ENCODE measurements around the gene BZW1. TPM values are rescaled to one million over a fixed set of nuclear protein-coding genes. Genes with fewer than 3 reads are reported as not detected.

BZW1 gene
- total RNA-seq, 2 donors from 2014 or later = 201 to 252 TPM

GRCh38 chr2:200767111-200767885 is 44.4 kb upstream of the BZW1 start:
- DNase-seq (ENCODE audit: low spot score) (no peak), ATAC-seq (ENCODE audit: insufficient number of reproducible peaks, low FRiP score, low read depth) (no peak)
- H3K9me3 ChIP-seq = no peaks in the 10 kb centered on the region
- no peaks in the 10 kb centered on the region for H3K27me3 ChIP-seq (replicated peaks; ENCODE audit: insufficient read depth)
- TF ChIP-seq CTCF (IDR thresholded peaks at IDR 0.05) = no peak
- no peak overlapping the region for H3K27ac ChIP-seq
- peaks cover 29 to 42% of the 10 kb centered on the region in 2 donors for H3K4me1 ChIP-seq (ENCODE audit: control insufficient read depth in 1 of 2, low read depth in 2 of 2)
- H3K4me3 ChIP-seq = no peak overlapping the region
- no peaks in the 10 kb centered on the region for H3K36me3 ChIP-seq

- no peak for ATAC-seq (ENCODE audit: insufficient number of reproducible peaks, low FRiP score, low read depth)
- H3K27ac ChIP-seq = peak overlapping the region; percentile 5 to 31
Observed at GRCh38 chr2:200770847-200771246, 40.9 kb upstream of the BZW1 start.

GRCh38 chr2:200772620-200773019 is 39.1 kb upstream of the BZW1 start:
- H3K27ac ChIP-seq = no peak overlapping the region
- no peak for DNase-seq (ENCODE audit: low spot score)
- no peak for TF ChIP-seq CTCF (IDR thresholded peaks at IDR 0.05)
- ATAC-seq (ENCODE audit: insufficient number of reproducible peaks, low FRiP score, low read depth) = no peak
- no peaks in the 10 kb centered on the region for H3K27me3 ChIP-seq (replicated peaks; ENCODE audit: insufficient read depth)
- H3K4me1 ChIP-seq (ENCODE audit: control insufficient read depth in 1 of 2, low read depth in 2 of 2) = peaks cover 17 to 24% of the 10 kb centered on the region in 2 donors
- no peak overlapping the region for H3K4me3 ChIP-seq
- no peaks in the 10 kb centered on the region for H3K9me3 ChIP-seq
- no peaks in the 10 kb centered on the region for H3K36me3 ChIP-seq

More at GRCh38 chr2:200770847-200771246, 40.9 kb upstream of the BZW1 start:
- H3K4me3 ChIP-seq = no peak overlapping the region
- TF ChIP-seq CTCF (IDR thresholded peaks at IDR 0.05) = no peak
- H3K9me3 ChIP-seq = no peaks in the 10 kb centered on the region
- DNase-seq (ENCODE audit: low spot score) = no peak
- H3K27me3 ChIP-seq (replicated peaks; ENCODE audit: insufficient read depth) = no peaks in the 10 kb centered on the region
- H3K4me1 ChIP-seq (ENCODE audit: control insufficient read depth in 1 of 2, low read depth in 2 of 2) = peaks cover 27% of the 10 kb centered on the region in 2 donors
- no peaks in the 10 kb centered on the region for H3K36me3 ChIP-seq

- ATAC-seq (ENCODE audit: insufficient number of reproducible peaks, low FRiP score, low read depth) (no peak), DNase-seq (ENCODE audit: low spot score) (no peak)
- H3K27ac ChIP-seq = no peak overlapping the region
- H3K27me3 ChIP-seq (replicated peaks; ENCODE audit: insufficient read depth) = no peaks in the 10 kb centered on the region
- no peak overlapping the region for H3K4me3 ChIP-seq
- H3K4me1 ChIP-seq (ENCODE audit: control insufficient read depth in 1 of 2, low read depth in 2 of 2) = peaks cover 17 to 28% of the 10 kb centered on the region in 2 donors
- no peak for TF ChIP-seq CTCF (IDR thresholded peaks at IDR 0.05)
- no peaks in the 10 kb centered on the region for H3K36me3 ChIP-seq
- H3K9me3 ChIP-seq = no peaks in the 10 kb centered on the region
Observed at GRCh38 chr2:200773083-200773482, 38.6 kb upstream of the BZW1 start.

GRCh38 chr2:200774920-200775319 is 36.8 kb upstream of the BZW1 start:
- Histone ChIP-seq H3K4me1 (ENCODE audit: control insufficient read depth in 1 of 2, low read depth in 2 of 2) (peaks cover 19 to 42% of the 10 kb centered on the region in 2 donors), H3K36me3 (no peaks in the 10 kb centered on the region), H3K4me3 (no peak overlapping the region), H3K27me3 (replicated peaks; ENCODE audit: insufficient read depth) (no peaks in the 10 kb centered on the region), H3K27ac (no peak overlapping the region), H3K9me3 (no peaks in the 10 kb centered on the region)
- TF ChIP-seq CTCF (IDR thresholded peaks at IDR 0.05) = no peak
- DNase-seq (ENCODE audit: low spot score) (no peak), ATAC-seq (ENCODE audit: insufficient number of reproducible peaks, low FRiP score, low read depth) (no peak)
